Measurements from ENCODE around the gene OTOA.
"Not testable (repeated sequence)": the region's sequence is repeated elsewhere in the genome, so short reads cannot be mapped to it uniquely, and the experiment has no call there.

The OTOA gene

DNA sequence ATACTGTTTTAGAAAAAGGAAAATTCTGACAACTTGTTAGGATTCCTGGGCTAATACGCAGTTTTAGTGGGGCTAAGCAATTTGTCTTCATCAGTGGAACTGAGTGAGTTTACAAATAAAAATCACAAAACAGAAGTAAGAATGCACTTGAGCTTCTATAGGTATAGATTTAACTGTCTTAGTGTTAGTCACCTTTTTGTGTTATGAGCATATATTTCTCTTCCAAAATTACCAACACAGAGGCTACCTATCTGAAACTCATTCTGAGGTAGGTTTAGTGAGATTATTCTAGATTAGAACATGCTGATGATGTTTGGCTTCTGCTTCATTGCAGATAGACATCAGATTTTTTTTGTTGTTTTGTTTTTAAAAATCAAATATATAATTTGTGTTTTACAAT, 41.2 kb upstream of the OTOA start:
- DNase-seq (ENCODE audit: low read depth) = no peak
- no peak overlapping the region for H3K4me3 ChIP-seq (ENCODE audit: low read depth, low read length)
- TF ChIP-seq, protein P1, sequence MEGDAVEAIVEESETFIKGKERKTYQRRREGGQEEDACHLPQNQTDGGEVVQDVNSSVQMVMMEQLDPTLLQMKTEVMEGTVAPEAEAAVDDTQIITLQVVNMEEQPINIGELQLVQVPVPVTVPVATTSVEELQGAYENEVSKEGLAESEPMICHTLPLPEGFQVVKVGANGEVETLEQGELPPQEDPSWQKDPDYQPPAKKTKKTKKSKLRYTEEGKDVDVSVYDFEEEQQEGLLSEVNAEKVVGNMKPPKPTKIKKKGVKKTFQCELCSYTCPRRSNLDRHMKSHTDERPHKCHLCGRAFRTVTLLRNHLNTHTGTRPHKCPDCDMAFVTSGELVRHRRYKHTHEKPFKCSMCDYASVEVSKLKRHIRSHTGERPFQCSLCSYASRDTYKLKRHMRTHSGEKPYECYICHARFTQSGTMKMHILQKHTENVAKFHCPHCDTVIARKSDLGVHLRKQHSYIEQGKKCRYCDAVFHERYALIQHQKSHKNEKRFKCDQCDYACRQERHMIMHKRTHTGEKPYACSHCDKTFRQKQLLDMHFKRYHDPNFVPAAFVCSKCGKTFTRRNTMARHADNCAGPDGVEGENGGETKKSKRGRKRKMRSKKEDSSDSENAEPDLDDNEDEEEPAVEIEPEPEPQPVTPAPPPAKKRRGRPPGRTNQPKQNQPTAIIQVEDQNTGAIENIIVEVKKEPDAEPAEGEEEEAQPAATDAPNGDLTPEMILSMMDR (IDR thresholded peaks at IDR 0.05; ENCODE audit: low read depth, low read length, missing control alignments) = no peak

DNA sequence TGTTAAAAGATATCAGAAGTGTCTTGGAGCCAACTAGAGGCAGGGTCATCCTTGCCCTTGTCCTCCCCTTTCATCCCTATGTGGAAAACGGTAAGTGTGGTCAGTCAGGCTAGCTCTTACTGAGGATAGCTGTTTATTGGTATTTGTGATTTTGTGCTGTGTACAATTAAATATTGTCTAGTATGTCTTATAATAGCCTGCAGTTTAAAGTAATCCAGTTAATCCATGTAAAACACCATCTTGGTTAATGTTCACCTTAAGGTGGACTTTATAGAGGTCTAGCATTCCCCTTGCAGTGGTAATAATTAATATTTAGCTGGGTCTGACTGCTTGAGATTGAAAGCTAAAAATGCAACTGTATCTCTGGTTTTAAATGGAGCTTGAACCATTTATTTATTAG, 38.7 kb upstream of the OTOA start:
- no peak overlapping the region for H3K4me3 ChIP-seq (ENCODE audit: low read depth, low read length)
- TF ChIP-seq, protein P1 (IDR thresholded peaks at IDR 0.05; ENCODE audit: low read depth, low read length, missing control alignments) = no peak
- DNase-seq (ENCODE audit: low read depth) = no peak

DNA sequence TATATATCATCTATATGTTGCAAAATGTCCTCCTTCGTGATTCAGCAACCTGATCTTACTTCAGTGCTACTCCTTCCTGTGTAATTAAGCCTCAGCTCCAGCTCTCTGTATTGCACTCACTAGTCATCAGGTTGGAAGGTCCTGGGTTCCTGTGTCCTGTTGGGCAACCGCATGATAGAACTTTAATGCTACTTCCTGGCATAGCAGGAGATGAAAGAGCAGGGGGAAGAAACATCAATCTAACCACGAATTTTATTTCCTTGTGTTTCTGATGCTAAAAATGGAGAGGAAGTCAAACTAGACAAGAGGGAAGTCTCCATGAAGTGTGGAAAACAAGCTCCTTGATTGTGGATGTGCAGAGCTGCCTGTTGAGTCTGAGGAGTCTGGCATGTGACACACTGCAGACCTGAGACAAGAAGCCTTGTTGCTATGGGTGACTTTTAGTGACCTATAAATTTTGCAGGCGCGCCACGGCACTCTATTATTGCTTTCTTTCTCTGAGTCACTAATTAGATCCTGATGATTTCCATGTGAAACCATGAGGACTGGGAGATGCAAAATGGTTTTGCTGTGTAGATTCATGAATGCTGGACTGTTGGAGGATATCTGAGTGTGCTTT, 37.0 kb upstream of the OTOA start:
- no peak for DNase-seq (ENCODE audit: low read depth)
- TF ChIP-seq, protein P1 (IDR thresholded peaks at IDR 0.05; ENCODE audit: low read depth, low read length, missing control alignments) = no peak
- no peak overlapping the region for H3K4me3 ChIP-seq (ENCODE audit: low read depth, low read length)

DNA sequence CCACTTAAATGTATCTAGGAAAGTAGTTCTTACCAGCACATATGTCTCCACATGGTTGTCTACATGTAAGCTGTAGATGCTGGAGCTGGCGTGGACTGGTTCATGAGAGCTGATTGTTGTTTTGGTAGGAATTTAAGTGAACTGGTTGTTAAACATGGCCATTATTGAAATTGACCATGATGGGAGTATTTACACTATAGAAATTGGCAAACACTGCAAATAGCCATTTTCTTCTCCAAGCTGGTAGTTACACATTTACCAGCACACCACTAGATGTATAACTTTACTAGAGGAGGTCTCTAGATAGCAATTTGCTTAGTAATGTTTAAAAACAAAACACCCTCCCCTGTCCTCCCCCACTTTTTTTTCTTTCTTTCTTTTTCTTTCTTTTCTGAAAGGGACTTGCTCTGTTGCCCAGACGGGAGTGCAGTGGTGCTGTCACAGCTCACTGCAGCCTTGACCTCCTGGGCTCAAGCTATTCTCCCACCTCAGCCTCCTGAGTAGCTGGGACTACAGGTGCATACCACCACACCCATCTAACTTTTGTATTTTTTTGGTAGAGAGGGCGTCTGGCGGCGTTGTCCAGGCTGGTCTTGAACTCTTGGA, 35.5 kb upstream of the OTOA start:
- TF ChIP-seq, protein P1 (IDR thresholded peaks at IDR 0.05; ENCODE audit: low read depth, low read length, missing control alignments) = no peak
- no peak for DNase-seq (ENCODE audit: low read depth)

DNA sequence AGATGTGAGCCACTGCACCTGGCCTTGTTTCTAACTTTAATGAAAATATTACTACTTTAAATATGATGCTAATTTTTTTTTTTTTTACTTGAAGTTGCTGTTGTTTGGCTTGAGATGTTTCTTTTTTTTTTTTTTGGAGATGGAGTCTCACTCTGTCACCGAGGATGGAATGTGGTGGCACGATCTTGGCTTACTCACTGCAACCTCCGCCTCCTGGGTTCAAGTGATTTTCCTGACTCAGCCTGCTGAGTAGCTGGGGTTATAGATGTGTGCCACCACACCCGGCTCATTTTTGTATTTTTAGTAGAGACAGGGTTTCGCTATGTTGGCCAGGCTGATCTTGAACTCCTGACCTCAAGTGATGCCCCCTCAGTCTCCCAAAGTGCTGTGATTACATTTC, 35.0 kb upstream of the OTOA start:
- TF ChIP-seq, protein P1 (IDR thresholded peaks at IDR 0.05; ENCODE audit: low read depth, low read length, missing control alignments) = no peak
- DNase-seq (ENCODE audit: low read depth) = no peak
- no peak overlapping the region for H3K4me3 ChIP-seq (ENCODE audit: low read depth, low read length)

More for the DNA sequence above, 35.5 kb upstream of the OTOA start:
- no peak overlapping the region for H3K4me3 ChIP-seq (ENCODE audit: low read depth, low read length)

DNA sequence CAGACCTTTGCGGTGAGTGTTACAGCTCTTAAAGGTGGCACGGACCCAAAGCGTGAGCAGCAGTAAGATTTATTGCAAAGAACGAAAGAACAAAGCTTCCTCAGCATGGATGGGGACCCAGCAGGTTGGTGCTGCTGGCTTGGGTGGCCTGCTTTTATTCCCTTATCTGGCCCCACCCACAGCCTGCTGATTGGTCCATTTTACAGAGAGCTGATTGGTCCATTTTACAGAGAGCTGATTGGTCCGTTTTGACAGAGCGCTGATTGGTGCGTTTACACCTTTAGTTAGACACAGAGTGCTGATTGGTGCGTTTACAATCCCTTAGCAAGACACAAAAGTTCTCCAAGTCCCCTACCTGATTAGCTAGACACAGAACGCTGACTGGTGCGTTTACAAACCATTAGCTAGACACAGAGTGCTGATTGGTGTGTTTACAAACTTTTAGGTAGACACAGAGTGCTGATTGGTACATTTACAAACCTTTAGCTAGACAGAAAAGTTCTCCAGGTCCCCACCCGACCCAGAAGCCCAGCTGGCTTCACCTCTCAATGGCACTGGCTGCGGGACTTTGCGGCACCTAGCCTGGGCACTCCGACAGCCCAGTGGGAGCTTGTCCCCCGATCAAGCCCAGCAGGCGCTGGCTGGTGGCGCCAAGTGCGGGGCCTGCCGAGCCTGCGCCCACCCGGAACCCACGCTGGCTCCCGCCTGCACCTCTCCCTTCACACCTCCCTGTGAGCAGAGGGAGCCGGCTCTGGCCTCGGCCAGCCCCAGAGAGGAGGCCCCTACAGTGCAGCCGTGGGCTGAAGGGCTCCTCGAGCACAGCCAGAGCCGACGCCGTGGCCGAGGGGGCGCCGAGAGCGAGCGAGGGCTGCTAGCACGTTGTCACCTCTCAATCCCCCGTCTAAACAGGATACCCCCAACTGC, 33.9 kb upstream of the OTOA start:
- not testable (repeated sequence) for H3K4me3 ChIP-seq (ENCODE audit: low read depth, low read length); DNase-seq (ENCODE audit: low read depth)

DNA sequence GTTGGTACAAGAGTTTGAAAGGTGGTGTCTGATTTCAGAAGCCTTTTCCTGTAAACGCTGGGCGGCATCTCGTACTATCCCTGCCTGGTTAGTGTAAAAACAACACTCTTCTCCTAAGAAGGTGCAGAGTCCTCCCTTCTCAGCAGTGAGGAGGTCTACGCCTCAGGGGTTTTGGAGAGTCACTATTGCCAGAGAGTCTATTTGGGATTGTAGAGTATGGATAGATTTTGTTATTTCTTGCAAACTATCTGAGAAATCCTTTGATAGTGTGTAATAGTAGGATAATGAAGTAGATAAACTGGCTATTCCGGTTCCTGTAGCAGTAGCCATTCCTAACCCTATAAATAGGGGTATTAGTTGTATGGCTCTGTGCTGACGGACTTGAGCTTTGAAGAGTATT, 32.9 kb upstream of the OTOA start:
- DNase-seq (ENCODE audit: low read depth) = not testable (repeated sequence)

DNA sequence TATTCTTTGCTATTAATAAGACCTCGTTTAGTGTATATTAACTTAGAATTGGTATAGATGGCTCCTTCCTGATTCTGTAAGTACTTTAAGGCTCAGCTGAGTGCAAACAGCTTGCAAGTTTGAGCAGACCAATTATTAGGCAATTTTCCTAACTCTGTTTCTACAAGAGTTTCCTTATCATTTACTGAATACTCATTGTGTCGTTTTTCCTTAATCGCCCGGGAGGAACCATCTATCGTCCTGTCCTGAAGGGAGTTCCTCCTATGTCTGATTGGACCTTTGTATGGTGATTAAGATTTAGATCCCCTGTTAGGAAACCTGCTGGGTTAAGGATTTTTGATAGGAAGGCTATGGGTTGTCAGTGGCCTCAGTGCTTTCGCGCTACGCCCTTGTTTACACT, 32.4 kb upstream of the OTOA start:
- H3K4me3 ChIP-seq (ENCODE audit: low read depth, low read length); DNase-seq (ENCODE audit: low read depth): not testable (repeated sequence)

More for the DNA sequence above, 32.9 kb upstream of the OTOA start:
- not testable (repeated sequence) for H3K4me3 ChIP-seq (ENCODE audit: low read depth, low read length)

DNA sequence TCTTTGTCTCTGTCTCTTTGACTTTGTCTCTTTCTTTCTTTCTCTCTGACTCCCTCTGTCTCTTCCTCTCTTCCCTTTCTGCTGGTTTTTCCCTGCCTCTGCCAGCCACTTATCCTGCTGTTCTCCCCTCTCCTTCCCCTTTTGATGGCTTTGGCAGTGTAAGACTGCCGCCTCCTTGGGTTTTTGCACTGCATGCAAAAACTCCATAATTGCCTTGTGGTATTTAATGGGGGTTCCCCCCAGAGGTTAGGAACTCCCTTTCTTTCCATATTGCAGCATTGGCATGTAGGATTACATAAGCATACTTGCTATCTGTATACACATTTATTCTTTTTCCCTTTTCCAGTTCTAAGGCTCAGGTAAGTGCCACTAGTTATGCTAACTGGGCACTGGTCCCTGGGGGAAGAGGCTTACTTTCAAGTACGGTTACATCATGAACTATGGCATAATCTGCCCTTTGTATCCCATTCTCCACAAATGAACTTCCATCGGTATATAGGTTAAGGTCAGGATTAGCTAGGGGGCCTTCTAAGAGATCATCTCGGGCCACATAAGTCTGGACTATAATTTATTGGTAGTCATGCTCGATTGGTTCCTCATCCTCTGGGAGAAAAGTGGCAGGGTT, 31.7 kb upstream of the OTOA start:
- DNase-seq (ENCODE audit: low read depth); H3K4me3 ChIP-seq (ENCODE audit: low read depth, low read length): not testable (repeated sequence)

All from GM12864 (cell line).